Islet precursor cell (in vitro differentiated cells): Measurements from ENCODE around the gene WNK4.

Source experiments
- DNase-seq: peaks from one replicate; pipeline ENCODE4 v3.0.0-alpha.2; 2018

WNK4 gene

DNA sequence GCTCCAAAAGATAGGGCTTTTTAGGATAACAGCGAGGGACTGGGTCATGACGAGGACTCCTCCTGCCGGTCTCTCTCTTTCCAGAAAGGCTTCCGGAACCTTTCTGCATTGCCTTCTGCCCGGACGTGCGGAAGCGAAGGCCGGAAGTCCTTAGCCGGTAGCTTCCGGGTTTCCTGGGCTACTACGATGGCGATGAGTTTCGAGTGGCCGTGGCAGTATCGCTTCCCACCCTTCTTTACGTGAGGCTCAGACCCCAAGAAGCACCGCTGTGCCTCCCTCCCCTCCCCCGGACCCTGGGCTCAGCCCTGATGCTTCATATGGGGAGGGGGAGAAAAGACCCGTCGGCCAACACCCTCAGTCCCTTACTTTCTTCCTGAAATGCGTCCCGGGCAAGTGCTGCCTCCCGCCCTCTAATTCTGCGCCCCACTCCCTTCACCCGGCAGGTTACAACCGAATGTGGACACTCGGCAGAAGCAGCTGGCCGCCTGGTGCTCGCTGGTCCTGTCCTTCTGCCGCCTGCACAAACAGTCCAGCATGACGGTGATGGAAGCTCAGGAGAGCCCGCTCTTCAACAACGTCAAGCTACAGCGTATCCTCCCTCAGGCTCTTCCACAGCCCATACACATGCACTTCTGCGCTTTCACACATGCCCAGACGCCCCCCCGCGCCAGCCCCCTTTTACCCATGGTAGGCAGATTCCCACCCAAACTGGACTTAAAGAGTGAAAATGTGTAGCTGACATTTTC is 6.9 kb upstream of the WNK4 start, which contains the start of gene VPS25:
TSS of gene VPS25 (plus strand) at position 160 of the 746 bp plus-strand sequence. CDS start at position 187, 27 bp downstream.
- DNase-seq = peak; percentile 94

DNA sequence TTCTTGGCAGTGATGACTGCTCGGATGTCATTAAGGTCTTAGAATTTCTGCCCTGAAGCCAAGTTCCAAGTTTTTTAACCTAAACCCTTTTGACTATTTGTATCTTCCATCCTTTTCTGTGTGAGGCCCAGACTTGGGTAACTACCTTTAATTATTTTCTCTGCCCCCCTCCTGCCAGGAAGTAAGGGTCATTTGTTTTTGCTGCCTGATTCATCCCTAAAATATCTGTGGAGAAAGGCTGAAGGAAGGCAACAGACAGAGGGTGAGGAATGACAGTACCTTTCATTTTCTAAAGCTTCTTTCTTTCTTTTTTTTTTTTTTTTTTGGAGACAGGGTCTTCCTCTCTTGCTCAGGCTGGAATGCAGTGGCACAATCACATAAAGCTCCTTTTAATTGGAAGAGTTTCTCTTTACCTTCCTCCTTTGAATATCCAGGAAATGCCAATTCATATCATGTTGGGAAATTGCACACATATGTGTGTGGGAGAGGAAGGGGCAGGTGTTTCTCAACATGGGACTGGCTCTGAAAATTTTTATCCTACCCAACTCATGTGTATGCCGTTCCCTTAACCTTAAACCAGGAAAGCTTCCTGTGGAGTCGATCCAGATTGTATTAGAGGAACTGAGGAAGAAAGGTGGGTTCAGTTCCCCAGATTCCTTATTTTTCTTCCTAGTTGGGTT is 6.2 kb upstream of the WNK4 start:
- DNase-seq = no peak

DNA sequence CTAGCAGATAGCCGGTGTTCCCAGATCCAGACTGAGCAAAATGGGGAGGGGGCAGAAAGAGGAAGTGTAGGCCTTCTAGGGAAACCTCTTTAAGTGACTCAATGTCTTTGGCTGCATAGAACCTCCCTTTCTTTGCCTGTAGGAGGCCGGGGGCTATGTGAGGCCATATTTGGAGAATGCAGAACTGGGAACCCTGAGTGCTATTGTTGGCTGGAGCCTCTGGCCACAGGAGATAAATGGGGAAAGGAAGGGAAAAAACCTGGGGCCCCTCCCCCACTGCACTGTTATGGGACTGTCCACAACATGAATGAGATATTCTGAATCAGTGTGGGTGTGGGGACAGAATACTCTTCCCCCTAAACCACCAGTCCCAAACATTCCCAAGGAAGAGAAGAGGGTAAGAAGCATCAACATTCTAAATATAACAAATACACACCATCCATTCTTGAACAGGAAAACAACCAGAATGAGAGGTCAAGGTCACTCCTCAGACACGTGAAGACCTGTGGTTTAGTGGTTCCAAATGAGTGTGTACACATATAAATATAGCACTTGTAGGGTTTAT is 4.8 kb upstream of the WNK4 start:
- DNase-seq = no peak

- no peak for DNase-seq
Measured at GRCh38 chr17:42778570-42778969, 1.8 kb upstream of the WNK4 start.

DNA sequence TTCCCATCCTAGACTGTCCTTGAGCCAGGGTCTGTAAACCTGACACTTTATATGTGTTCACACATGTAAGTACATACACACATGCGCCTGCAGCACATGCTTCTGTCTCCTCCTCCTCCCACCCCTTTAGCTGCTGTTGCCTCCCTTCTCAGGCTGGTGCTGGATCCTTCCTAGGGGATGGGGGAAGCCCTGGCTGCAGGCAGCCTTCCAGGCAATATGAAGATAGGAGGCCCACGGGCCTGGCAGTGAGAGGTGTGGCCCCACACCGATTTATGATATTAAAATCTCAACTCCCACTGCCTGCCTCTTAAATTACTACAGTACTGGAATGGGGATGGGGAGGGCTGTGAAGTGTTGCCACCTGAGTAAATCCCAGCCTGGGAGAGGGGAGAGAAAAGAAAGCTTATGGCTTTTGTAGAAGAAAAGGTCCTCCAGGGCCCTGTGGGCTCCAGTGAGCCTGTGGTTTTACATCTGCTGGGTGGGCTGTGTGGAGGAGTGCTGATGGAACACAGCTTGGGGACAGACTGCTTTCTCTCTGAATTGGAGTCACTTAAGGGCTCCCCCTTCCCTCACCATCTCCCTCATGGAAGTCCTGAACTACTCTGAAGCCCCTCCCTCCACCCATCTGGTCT is 990 bp upstream of the WNK4 start:
- no peak for DNase-seq

DNA sequence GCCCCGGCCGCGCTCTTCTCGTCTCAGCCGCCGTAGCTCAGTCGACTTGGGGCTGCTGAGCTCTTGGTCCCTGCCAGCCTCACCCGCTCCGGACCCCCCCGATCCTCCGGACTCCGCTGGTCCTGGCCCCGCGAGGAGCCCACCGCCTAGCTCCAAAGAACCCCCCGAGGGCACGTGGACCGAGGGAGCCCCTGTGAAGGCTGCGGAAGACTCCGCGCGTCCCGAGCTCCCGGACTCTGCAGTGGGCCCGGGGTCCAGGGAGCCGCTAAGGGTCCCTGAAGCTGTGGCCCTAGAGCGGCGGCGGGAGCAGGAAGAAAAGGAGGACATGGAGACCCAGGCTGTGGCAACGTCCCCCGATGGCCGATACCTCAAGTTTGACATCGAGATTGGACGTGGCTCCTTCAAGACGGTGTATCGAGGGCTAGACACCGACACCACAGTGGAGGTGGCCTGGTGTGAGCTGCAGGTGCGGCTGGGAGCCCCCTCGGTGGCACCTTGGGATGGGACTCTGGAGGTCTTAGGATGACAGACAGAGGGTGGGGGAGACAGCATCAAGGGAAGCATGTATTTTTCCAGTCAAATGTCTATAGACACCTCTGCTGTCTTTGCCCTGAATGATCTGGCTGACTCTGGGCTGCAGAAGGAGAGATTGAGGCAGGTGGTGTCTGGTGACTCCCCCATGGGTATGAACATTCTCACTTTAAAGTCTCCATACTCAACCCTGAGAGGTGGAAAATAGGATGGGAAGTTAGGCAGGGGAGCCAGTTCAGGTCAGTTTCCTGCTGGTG is 635 bp downstream of the WNK4 start:
- no peak for DNase-seq

GRCh38 chr17:42781639-42782165 is 1.3 kb downstream of the WNK4 start:
- DNase-seq = no peak

GRCh38 chr17:42782166-42783061 is 2.0 kb downstream of the WNK4 start:
- no peak for DNase-seq

DNA sequence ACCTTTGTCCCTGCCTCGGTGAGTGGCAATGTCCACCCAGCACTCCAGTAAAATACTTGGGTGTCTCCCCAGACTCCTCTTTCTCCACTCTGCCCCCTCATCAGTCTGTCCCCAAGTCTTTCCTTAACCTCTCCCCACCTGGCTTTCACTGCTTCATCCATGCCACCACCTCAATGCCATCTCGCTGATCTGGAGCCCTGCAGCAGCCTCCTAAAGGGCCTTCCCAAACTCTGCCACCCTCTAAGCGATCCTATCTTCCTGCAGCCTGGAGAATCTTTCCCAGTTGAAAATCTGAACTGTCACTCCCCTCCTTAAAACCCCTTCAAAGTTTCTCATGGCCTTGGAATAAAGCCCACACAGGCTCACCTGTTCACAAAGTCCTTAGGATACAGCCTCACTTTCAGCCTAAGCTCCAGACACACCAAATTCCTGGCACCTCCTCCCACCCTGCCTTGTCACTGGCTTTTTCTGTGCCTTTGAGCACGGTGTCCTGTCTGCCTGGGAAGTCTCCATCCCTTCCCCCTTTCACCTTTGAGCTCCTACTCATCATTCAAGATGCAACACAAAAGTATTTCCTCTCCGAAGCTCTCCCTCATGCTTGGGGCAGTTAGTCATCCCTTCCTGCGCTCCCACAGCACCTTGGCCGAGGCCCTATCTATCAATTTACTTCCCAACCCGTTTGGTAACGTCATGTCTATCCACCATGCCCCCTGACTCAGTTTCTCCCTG is 2.8 kb downstream of the WNK4 start:
- DNase-seq = peak; percentile 92

- DNase-seq = no peak
Measured at GRCh38 chr17:42783791-42784138, 3.4 kb downstream of the WNK4 start.

GRCh38 chr17:42784409-42784808 is 4.0 kb downstream of the WNK4 start:
- no peak for DNase-seq

DNA sequence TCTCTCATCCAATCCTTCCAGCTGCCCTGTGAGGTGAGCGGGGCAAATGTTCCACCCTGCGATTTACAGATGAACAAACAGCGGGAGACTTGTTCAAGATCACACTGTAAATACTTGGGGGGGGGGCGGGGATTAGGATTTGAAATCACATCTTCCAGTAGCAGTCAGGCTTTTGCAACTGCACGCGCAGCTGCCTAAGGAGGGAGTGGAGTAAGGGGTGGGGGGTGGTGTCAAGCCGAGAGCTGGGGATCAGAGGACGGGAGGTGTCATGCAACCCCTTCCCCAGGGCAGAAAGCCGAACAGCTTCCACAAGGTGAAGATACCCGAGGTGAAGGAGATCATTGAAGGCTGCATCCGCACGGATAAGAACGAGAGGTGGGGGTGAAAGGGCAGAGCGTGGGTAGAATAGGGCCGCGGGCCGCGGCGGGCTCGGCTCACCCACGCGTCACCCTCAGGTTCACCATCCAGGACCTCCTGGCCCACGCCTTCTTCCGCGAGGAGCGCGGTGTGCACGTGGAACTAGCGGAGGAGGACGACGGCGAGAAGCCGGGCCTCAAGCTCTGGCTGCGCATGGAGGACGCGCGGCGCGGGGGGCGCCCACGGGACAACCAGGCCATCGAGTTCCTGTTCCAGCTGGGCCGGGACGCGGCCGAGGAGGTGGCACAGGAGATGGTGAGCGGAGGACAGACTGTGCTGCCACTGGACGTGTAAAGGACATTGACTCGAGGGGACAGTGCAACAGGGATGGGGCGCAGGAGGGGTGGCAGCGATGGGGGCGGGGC is 4.6 kb downstream of the WNK4 start:
- DNase-seq = no peak

- no peak for DNase-seq
Measured at GRCh38 chr17:42787266-42787665, 6.9 kb downstream of the WNK4 start.

DNA sequence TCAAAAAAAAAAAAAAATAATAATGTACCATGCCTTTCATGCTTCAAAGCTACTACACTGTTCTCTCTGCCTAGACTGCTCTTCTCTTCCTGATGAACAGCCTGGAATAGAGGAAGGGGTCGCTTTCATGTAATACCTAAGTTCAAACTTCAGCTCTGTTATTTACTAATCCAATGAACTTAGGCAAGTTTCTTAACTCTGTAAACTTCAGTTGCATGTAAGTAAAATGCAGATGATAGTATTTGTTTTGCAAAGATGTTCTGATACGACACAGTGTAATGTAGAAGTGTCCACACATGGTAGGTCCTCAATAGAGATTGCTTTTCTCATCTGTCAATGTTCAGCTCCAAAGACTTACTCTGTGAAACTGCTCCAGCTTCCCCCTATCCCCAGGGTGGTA is 11.5 kb downstream of the WNK4 start:
- no peak for DNase-seq

- no peak for DNase-seq
Measured at GRCh38 chr17:42792545-42792944, 12.1 kb downstream of the WNK4 start.

GRCh38 chr17:42795061-42795460 is 14.7 kb downstream of the WNK4 start:
- no peak for DNase-seq

GRCh38 chr17:42795465-42795864 is 15.1 kb downstream of the WNK4 start:
- no peak for DNase-seq

DNA sequence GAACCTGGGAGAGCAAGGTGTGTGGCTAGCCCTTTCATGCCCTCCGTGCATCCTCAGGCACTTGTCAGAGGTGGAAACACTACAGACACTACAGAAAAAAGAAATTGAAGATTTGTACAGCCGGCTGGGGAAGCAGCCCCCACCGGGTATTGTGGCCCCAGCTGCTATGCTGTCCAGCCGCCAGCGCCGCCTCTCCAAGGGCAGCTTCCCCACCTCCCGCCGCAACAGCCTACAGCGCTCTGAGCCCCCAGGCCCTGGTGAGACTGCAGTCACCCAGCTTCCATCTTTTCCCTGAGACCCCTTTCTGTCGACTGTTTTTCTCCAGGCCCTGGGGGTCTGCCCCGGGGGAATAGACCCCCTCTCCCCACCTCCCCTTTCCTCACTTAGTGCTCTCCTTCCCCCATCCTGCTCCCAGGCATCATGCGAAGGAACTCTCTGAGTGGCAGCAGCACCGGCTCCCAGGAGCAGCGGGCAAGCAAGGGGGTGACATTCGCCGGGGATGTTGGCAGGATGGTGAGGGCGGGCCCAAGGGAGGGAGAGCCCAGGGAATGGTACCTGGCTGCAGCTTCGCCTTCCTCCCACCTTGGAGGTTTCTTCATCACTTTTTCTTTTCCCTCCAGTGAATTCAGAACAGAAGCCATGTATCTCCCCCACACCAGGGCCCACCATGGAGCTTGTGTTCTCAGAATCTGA is 15.8 kb downstream of the WNK4 start:
- DNase-seq = no peak
